Measurements from ENCODE around the gene ABCC9. TPM values are rescaled to one million over a fixed set of nuclear protein-coding genes. Genes with fewer than 3 reads are reported as not detected.
A peak's percentile ranks its signal among the peaks of the same experiment; 100 is the strongest.

ABCC9 gene
- total and polyA plus RNA-seq, 10 donors = 0.42 to 21.8 (median 14.2) TPM

GRCh38 chr12:21894792-21895595, 46.2 kb downstream of the ABCC9 start:
- 67 to 78% (median 71%) methylated on average over 4 of the region's 4 CpGs for WGBS, 5 donors
- Histone ChIP-seq H3K4me3 (no peak overlapping the region), H3K36me3 (no peaks in the 10 kb centered on the region), H3K9me3 (peaks cover 0 to 11% (median 0%) of the 10 kb centered on the region in 8 donors), H3K4me1 (no peaks in the 10 kb centered on the region), H3K27ac (no peak overlapping the region), H3K27me3 (replicated peaks in 1 of 7) (no peaks in the 10 kb centered on the region)
- no peak for DNase-seq
- TF ChIP-seq POLR2A (IDR thresholded peaks at IDR 0.05) (no peak), CTCF (IDR thresholded peaks at IDR 0.05 in 8 of 11, conservative IDR thresholded peaks at IDR 0.05 in 3 of 11) (no peak), POLR2AphosphoS5 (IDR thresholded peaks at IDR 0.05) (no peak)
- intact Hi-C loops (cut with DNase I; ENCODE audit: low total_unique reads) = no loop called here

DNA sequence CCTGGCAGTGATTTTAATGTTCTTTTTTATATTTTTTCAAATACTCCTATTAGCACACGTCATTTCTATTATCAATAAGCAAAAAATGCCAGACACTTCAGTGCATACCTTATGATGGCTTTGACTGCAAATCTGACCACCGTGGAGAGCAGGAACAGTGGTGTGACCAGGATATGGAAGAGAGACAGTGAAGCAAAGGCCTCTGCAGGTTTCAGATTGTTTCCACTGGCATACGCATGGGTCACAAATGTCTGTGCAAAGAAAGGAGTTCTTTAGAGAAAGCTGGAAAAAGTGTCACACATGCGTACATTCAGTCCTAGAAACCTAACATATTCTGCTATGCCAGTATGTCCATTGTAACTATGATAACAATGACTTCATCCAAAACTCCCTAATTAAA, 47.3 kb downstream of the ABCC9 start:
- intact Hi-C loops (cut with DNase I; ENCODE audit: low total_unique reads) = no loop called here
- 86 to 94% (median 86%) methylated on average over 4 of the region's 4 CpGs for WGBS, 5 donors
- Histone ChIP-seq H3K27ac (no peak overlapping the region), H3K36me3 (no peaks in the 10 kb centered on the region), H3K9me3 (peaks cover 0 to 8% (median 0%) of the 10 kb centered on the region in 8 donors), H3K4me3 (no peak overlapping the region), H3K27me3 (replicated peaks in 1 of 7) (no peaks in the 10 kb centered on the region), H3K4me1 (no peaks in the 10 kb centered on the region)
- DNase-seq = no peak
- TF ChIP-seq POLR2A (IDR thresholded peaks at IDR 0.05) (no peak), CTCF (IDR thresholded peaks at IDR 0.05 in 8 of 11, conservative IDR thresholded peaks at IDR 0.05 in 3 of 11) (no peak), POLR2AphosphoS5 (IDR thresholded peaks at IDR 0.05) (no peak)

DNA sequence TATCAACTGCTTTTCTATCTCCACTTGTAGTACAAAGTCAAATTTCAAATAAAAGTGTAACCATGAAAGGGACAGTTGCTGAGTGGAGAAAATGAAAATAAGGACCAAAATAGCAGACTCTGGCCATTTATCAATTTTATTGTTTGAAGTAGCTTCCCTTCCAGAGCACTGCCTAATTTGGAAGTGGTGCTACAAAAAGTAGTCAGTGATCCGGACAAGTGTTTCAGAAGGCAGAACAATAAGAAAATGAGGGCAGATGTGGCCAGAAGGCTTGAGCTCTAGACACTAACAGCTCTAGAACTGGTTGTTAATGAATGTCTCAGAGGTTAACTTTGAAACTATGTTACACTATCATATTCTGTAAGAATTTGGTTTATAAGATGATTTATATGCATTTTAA, 48.9 kb downstream of the ABCC9 start:
- peak overlapping the region in 3 of 8 donors; percentile 8 to 33 (median 16) for H3K27ac ChIP-seq
- WGBS, 5 donors = 54 to 65% (median 62%) methylated on average over 1 of the region's 1 CpG
- H3K4me1 ChIP-seq = no peaks in the 10 kb centered on the region
- TF ChIP-seq CTCF (IDR thresholded peaks at IDR 0.05 in 8 of 11, conservative IDR thresholded peaks at IDR 0.05 in 3 of 11) (no peak), POLR2A (IDR thresholded peaks at IDR 0.05) (no peak), POLR2AphosphoS5 (IDR thresholded peaks at IDR 0.05) (no peak)
- no peaks in the 10 kb centered on the region for H3K36me3 ChIP-seq
- intact Hi-C loops (cut with DNase I; ENCODE audit: low total_unique reads) = no loop called here
- no peaks in the 10 kb centered on the region for H3K27me3 ChIP-seq (replicated peaks in 1 of 7)
- H3K4me3 ChIP-seq = no peak overlapping the region
- H3K9me3 ChIP-seq = peaks cover 0 to 8% (median 0%) of the 10 kb centered on the region in 8 donors
- no peak for DNase-seq

GRCh38 chr12:21891751-21892217, 49.4 kb downstream of the ABCC9 start:
- no peaks in the 10 kb centered on the region for H3K36me3 ChIP-seq
- H3K4me1 ChIP-seq = no peaks in the 10 kb centered on the region
- H3K27ac ChIP-seq = peak overlapping the region in 4 of 8 donors; percentile 8 to 33 (median 21)
- 67 to 81% (median 73%) methylated on average over 2 of the region's 2 CpGs for WGBS, 5 donors
- no peak overlapping the region for H3K4me3 ChIP-seq
- TF ChIP-seq POLR2A (IDR thresholded peaks at IDR 0.05) (no peak), CTCF (IDR thresholded peaks at IDR 0.05 in 8 of 11, conservative IDR thresholded peaks at IDR 0.05 in 3 of 11) (no peak), POLR2AphosphoS5 (IDR thresholded peaks at IDR 0.05) (no peak)
- no peaks in the 10 kb centered on the region for H3K27me3 ChIP-seq (replicated peaks in 1 of 7)
- DNase-seq = no peak
- intact Hi-C loops (cut with DNase I; ENCODE audit: low total_unique reads) = no loop called here
- H3K9me3 ChIP-seq = peaks cover 0 to 8% (median 0%) of the 10 kb centered on the region in 8 donors

Measured in spleen (tissue), 11 donors.